T-helper 17 cell (primary cell): ENCODE data around the gene RCAN1. TPM values are rescaled to one million over a fixed set of nuclear protein-coding genes. Genes with fewer than 3 reads are reported as not detected.

Experiments used
- ATAC-seq: fragments of 150-1000 bp; cut with Tn5 transposase; 2 replicates; pipeline ENCODE4 v1.10.0; 2021; ENCODE audit warnings: mild to moderate bottlenecking, moderate library complexity
- DNase-seq, 3 donors: peaks; one replicate each; pipeline versions ENCODE4 v3.0.0 to v3.0.0-alpha.2; 2020 to 2021
- H3K9me3 ChIP-seq: one replicate; pipeline ENCODE4 v1.7.0; 2013; ENCODE audit warnings: low read length, mild to moderate bottlenecking; ENCODE audit not compliant: control insufficient read depth, poor library complexity, severe bottlenecking
- H3K27ac Mint-ChIP-seq: one replicate; pipeline ENCODE4 v1.8.0; 2022; ENCODE audit warnings: mild to moderate bottlenecking, moderate library complexity, mixed read lengths
- H3K27me3 Mint-ChIP-seq: one replicate; pipeline ENCODE4 v1.8.0; 2022; ENCODE audit warnings: mixed read lengths
- H3K36me3 Mint-ChIP-seq: one replicate; pipeline ENCODE4 v1.8.0; 2022; ENCODE audit warnings: low read depth, mixed read lengths
- H3K4me1 Mint-ChIP-seq: one replicate; pipeline ENCODE4 v1.8.0; 2022; ENCODE audit warnings: mild to moderate bottlenecking, mixed read lengths
- H3K4me3 Mint-ChIP-seq: one replicate; pipeline ENCODE4 v1.8.0; 2022; ENCODE audit warnings: mild to moderate bottlenecking, moderate library complexity, mixed read lengths
- total RNA-seq, 4 donors: library from RNA in 2 of 4; stranded (reverse) in 2 of 4; gene quantifications; one replicate each; pipeline ENCODE4 v1.2.3 and lab custom pipeline; 2022 to 2026

RCAN1 gene
- total RNA-seq, 2 donors from 2014 or later, result 3.0 to 3.2 TPM

- no peak for DNase-seq
- Mint-ChIP-seq H3K27me3 (no peaks in the 10 kb centered on the region), H3K4me1 (peaks cover 3% of the 10 kb centered on the region)
These were observed 97.9 kb downstream of the RCAN1 start for GRCh38 chr21:34517039-34517438.

DNA sequence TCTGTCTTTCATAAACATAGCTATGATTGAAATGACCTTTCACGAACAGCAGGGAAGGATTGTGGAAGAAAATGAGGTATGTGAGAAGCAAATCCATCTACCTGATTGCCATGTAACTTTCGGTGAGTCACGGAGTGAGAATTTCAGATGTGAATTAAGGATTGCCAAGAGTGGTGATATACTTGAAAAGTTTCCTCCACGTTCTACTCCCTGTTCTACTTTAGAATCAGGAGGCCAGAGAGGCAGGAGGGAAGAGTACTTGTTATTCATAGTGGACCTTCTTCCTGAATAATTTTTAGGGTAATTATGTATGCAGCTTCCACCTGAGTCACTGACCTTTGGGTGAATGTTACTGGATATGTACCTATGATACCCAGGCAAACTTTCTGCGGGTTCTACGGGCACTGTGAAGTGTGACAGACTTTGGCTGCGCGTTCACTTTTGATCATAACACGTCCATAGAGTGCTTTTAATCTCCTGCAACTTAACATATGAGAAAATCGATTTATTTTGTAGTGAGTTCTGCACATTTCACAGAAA, 100.3 kb downstream of the RCAN1 start:
- Mint-ChIP-seq H3K27ac (no peak overlapping the region), H3K36me3 (peaks cover 3% of the 10 kb centered on the region), H3K27me3 (no peaks in the 10 kb centered on the region), H3K4me1 (peaks cover 6% of the 10 kb centered on the region), H3K4me3 (no peak overlapping the region)
- no peak for ATAC-seq
- H3K9me3 ChIP-seq, result no peaks in the 10 kb centered on the region
- DNase-seq, result no peak

More at GRCh38 chr21:34517039-34517438, 97.9 kb downstream of the RCAN1 start:
- no peak overlapping the region for H3K4me3 Mint-ChIP-seq
- no peaks in the 10 kb centered on the region for H3K9me3 ChIP-seq
- H3K27ac Mint-ChIP-seq, result no peak overlapping the region
- H3K36me3 Mint-ChIP-seq, result peaks cover 7% of the 10 kb centered on the region
- ATAC-seq, result no peak

- H3K36me3 Mint-ChIP-seq, result peaks cover 3% of the 10 kb centered on the region
- H3K4me1 Mint-ChIP-seq, result peaks cover 6% of the 10 kb centered on the region
- ATAC-seq (no peak), DNase-seq (no peak)
- no peaks in the 10 kb centered on the region for H3K9me3 ChIP-seq
- H3K27me3 Mint-ChIP-seq, result no peaks in the 10 kb centered on the region
- no peak overlapping the region for H3K4me3 Mint-ChIP-seq
- no peak overlapping the region for H3K27ac Mint-ChIP-seq
These were observed 101.7 kb downstream of the RCAN1 start for GRCh38 chr21:34513129-34513675.

GRCh38 chr21:34511787-34512455, 103.0 kb downstream of the RCAN1 start, which contains the start of gene KCNE1:
Gene KCNE1 (minus strand): TSS chr21:34512210. CDS start chr21:34449634, 62,576 bp downstream.
- no peaks in the 10 kb centered on the region for H3K36me3 Mint-ChIP-seq
- H3K27me3 Mint-ChIP-seq, result peaks cover 6% of the 10 kb centered on the region
- DNase-seq, result no peak
- no peak for ATAC-seq
- peaks cover 5% of the 10 kb centered on the region for H3K4me1 Mint-ChIP-seq
- H3K4me3 Mint-ChIP-seq, result no peak within 1 kb of the TSS
- H3K27ac Mint-ChIP-seq, result no peak within 1 kb of the TSS
- H3K9me3 ChIP-seq, result no peaks in the 10 kb centered on the region

DNA sequence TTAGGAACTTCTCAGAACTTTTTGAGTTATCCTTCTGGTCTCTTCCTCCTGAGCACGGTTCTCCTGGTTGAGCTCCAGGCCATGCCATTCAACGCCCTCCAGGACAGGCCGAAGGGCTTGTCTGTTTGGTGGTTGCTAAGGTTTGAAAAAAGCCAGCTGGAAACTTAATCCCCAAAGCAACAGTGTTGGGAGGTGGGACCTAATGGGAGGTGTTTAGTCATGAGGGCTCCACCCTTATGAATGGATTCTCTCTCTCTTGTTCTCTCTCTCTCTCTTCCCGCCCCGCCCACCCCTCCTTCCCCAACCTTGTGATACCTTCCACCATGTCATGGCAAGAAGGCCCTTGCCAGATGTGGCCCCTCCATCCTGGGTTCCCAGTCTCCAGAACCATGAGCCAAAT, 103.7 kb downstream of the RCAN1 start:
- no peaks in the 10 kb centered on the region for H3K9me3 ChIP-seq
- no peak for DNase-seq
- peaks cover 14% of the 10 kb centered on the region for H3K27me3 Mint-ChIP-seq
- peaks cover 6% of the 10 kb centered on the region for H3K4me1 Mint-ChIP-seq
- no peak for ATAC-seq
- H3K4me3 Mint-ChIP-seq, result no peak overlapping the region
- no peak overlapping the region for H3K27ac Mint-ChIP-seq
- H3K36me3 Mint-ChIP-seq, result no peaks in the 10 kb centered on the region

DNA sequence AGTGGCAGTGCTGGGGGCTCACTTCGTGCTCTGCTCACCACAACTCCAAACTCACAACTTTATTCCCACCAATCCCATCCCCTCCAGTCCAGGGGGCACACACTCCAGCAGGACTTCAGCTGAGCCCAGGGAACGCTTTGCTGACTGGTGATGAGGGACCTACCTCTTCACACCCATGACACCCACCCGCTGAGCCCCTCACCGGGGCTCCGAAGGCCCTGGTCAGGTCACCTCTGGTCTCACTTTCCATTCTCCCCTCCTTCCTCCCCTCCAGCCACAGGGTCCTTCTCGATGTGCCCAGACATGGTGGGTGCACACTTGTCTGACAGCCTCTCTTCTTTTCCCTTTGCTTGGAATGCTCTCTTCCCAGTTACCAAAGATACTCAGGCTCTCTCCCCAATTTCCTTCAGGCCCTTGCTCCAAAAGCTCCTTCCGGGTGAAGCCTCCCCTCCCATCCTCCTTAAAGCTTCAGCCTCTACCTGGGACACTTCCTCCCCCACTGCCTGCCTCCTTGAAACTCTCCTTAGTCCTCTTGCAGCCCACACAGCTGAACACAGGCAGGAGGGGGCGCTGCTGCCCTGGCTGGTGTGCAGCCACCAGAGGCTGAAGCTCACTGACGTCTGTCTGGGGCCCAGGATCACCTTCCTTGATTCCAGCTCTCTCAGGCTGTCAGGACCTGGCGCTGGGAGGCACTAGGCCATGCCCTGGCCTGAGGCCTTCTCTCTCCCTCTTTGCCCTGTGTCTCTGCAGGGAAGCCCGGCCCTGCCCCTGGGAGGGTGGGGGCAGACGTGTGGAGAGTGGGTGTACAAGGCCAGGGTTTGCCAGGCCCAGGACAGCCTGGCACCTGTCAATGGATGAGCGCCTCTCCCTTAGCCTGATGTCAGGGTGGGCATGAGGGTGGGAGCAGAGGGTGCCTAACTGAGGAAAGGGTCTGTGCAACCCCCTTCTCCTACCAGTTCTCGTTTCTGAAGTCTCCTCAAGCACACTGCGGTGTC, 104.5 kb downstream of the RCAN1 start:
- Mint-ChIP-seq H3K4me3 (no peak overlapping the region), H3K27ac (no peak overlapping the region), H3K27me3 (peaks cover 16% of the 10 kb centered on the region), H3K4me1 (peaks cover 6% of the 10 kb centered on the region), H3K36me3 (no peaks in the 10 kb centered on the region)
- ATAC-seq (no peak), DNase-seq (no peak)
- H3K9me3 ChIP-seq, result no peaks in the 10 kb centered on the region

DNA sequence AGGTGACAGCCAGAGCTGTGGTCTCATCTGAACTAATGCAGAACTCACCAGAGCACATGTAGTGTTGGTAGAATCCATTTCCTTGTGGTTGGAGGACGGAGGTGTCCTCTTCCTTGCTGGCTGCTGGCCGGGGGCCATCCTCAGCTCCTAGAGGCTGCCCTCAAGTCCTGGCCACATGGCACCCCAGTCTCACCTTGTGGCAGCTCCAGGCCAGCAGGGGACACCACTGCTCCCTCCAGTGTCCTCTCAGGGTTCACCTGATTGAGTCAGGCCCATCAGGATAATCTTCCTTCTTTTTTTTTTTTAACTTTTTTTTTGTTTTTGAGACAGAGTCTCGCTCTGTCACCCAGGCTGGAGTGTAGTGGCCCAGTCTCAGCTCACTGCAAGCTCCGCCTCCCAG, 105.8 kb downstream of the RCAN1 start:
- H3K36me3 Mint-ChIP-seq, result no peaks in the 10 kb centered on the region
- H3K4me1 Mint-ChIP-seq, result peaks cover 6% of the 10 kb centered on the region
- H3K27ac Mint-ChIP-seq, result no peak overlapping the region
- H3K27me3 Mint-ChIP-seq, result peaks cover 17% of the 10 kb centered on the region
- no peaks in the 10 kb centered on the region for H3K9me3 ChIP-seq
- ATAC-seq, result no peak
- no peak for DNase-seq
- H3K4me3 Mint-ChIP-seq, result no peak overlapping the region

GRCh38 chr21:34504595-34504994, 110.3 kb downstream of the RCAN1 start:
- no peak overlapping the region for H3K27ac Mint-ChIP-seq
- peaks cover 2% of the 10 kb centered on the region for H3K9me3 ChIP-seq
- ATAC-seq (no peak), DNase-seq (no peak)
- H3K27me3 Mint-ChIP-seq, result peaks cover 26% of the 10 kb centered on the region
- H3K4me3 Mint-ChIP-seq, result no peak overlapping the region
- H3K36me3 Mint-ChIP-seq, result no peaks in the 10 kb centered on the region
- peaks cover 3% of the 10 kb centered on the region for H3K4me1 Mint-ChIP-seq

- Mint-ChIP-seq H3K4me1 (peaks cover 3% of the 10 kb centered on the region), H3K4me3 (no peak overlapping the region), H3K27ac (no peak overlapping the region), H3K27me3 (peaks cover 26% of the 10 kb centered on the region), H3K36me3 (no peaks in the 10 kb centered on the region)
- DNase-seq (no peak), ATAC-seq (no peak)
- peaks cover 2% of the 10 kb centered on the region for H3K9me3 ChIP-seq
These were observed 112.3 kb downstream of the RCAN1 start for GRCh38 chr21:34502480-34503106.

GRCh38 chr21:34501716-34502115, 113.2 kb downstream of the RCAN1 start:
- no peak for ATAC-seq
- H3K36me3 Mint-ChIP-seq, result no peaks in the 10 kb centered on the region
- H3K27me3 Mint-ChIP-seq, result peaks cover 18% of the 10 kb centered on the region
- H3K9me3 ChIP-seq, result peaks cover 2% of the 10 kb centered on the region
- H3K4me1 Mint-ChIP-seq, result no peaks in the 10 kb centered on the region
- no peak for DNase-seq
- H3K27ac Mint-ChIP-seq, result no peak overlapping the region
- H3K4me3 Mint-ChIP-seq, result no peak overlapping the region

DNA sequence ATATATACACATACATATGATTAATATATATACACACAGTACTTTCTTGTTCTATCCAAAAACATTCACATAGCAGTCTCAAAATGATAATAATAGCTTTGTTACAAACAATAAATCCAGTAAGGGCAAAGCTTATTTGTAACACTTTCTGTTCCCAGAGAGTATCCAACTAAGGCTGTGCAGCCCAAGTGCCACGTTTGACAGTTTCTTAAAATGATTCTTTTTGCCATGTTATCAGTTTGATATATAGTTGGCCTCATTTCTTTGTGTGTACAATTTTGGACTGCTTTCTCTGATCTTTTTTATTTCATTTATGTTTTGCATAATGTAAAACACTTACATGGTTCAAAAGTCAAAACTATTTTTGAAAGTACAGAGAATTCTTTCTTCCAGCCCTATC, 114.7 kb downstream of the RCAN1 start:
- Mint-ChIP-seq H3K4me1 (no peaks in the 10 kb centered on the region), H3K27ac (no peak overlapping the region), H3K4me3 (no peak overlapping the region), H3K36me3 (no peaks in the 10 kb centered on the region), H3K27me3 (peaks cover 10% of the 10 kb centered on the region)
- ATAC-seq, result no peak
- no peak for DNase-seq
- H3K9me3 ChIP-seq, result peaks cover 2% of the 10 kb centered on the region

DNA sequence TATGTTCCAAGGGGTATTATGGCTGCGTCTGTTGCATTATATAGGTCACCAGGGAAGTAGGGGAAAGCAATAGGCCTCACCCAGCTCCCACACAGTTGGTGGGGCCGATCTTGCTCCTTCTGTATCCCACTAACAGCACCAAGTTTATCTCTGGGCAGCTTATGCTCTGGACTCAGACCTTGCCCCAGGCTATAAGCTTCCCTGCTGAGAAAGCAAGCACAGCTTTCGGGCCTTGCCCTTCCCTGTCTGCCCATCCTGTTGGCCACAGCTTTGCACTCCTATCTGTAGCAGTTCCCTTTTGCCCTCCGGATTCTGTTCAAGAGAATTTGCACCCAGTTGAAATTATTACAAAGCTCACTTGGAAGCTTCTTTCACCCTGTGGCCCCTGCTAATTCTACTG, 115.8 kb downstream of the RCAN1 start:
- DNase-seq (no peak), ATAC-seq (no peak)
- peaks cover 9% of the 10 kb centered on the region for H3K27me3 Mint-ChIP-seq
- H3K9me3 ChIP-seq, result peaks cover 2% of the 10 kb centered on the region
- H3K27ac Mint-ChIP-seq, result no peak overlapping the region
- no peak overlapping the region for H3K4me3 Mint-ChIP-seq
- no peaks in the 10 kb centered on the region for H3K36me3 Mint-ChIP-seq
- no peaks in the 10 kb centered on the region for H3K4me1 Mint-ChIP-seq

GRCh38 chr21:34498623-34499022, 116.3 kb downstream of the RCAN1 start:
- Mint-ChIP-seq H3K36me3 (no peaks in the 10 kb centered on the region), H3K27ac (no peak overlapping the region), H3K4me1 (no peaks in the 10 kb centered on the region), H3K4me3 (no peak overlapping the region), H3K27me3 (peaks cover 4% of the 10 kb centered on the region)
- ATAC-seq, result no peak
- H3K9me3 ChIP-seq, result peaks cover 2% of the 10 kb centered on the region
- DNase-seq, result no peak
